ENCODE data around the gene GANC. TPM values are rescaled to one million over a fixed set of nuclear protein-coding genes. Genes with fewer than 3 reads are reported as not detected.
A peak's percentile ranks its signal among the peaks of the same experiment; 100 is the strongest.

GANC gene
- total and polyA plus RNA-seq, 9 of the 15 experiments (the other 6 are each of a cell fraction or from before 2014, with no cell fraction given), result 10.9 to 19.0 (median 14.5) TPM

GRCh38 chr15:42240823-42241222, 32.2 kb upstream of the GANC start:
- DNase-seq (ENCODE audit: extremely low read depth in 1 of 4, low spot score in 3 of 4) (no peak), FAIRE-seq (no peak), ATAC-seq (no peak)
- CTCF ChIA-PET (ENCODE audit: low intra/inter-chr PET ratio), result no interaction called here
- intact Hi-C loops (cut with micrococcal nuclease), result no loop called here
- no peak overlapping the region for H3K27ac ChIP-seq (ENCODE audit: extremely low read depth, low read depth, low read length)
- POLR2A ChIA-PET, result interaction anchor here (0.8 to 1.0 kb wide), 2 partner anchors 11 to 18 kb away, joined by 4 read pairs; no protein-coding TSS in a partner anchor
- no peaks in the 10 kb centered on the region for H3K9me3 ChIP-seq (replicated peaks; ENCODE audit: control insufficient read depth, insufficient read depth, low read depth, low read length)
- no peak overlapping the region for H3K9ac ChIP-seq (ENCODE audit: insufficient read depth in 1 of 2, low read depth in 2 of 2, low read length in 2 of 2)
- H2AFZ ChIP-seq (ENCODE audit: low read depth, low read length), result no peak overlapping the region
- H3K4me2 ChIP-seq (ENCODE audit: insufficient read depth, low read length), result no peak overlapping the region
- H3K4me1 ChIP-seq (replicated peaks in 1 of 2; ENCODE audit: control insufficient read depth in 2 of 2, insufficient read depth in 2 of 2, low read length in 2 of 2), result no peaks in the 10 kb centered on the region; a peak in 1 of 5 replicates
- H3K79me2 ChIP-seq (ENCODE audit: control insufficient read depth, insufficient read depth, low read length), result no peaks in the 10 kb centered on the region
- no peaks in the 10 kb centered on the region for H3K9me1 ChIP-seq (ENCODE audit: control insufficient read depth, insufficient read depth, low read length)
- H4K20me1 ChIP-seq (replicated peaks; ENCODE audit: control insufficient read depth, insufficient read depth, low read length), result no peaks in the 10 kb centered on the region
- in situ Hi-C loops (cut with MboI), result no loop called here
- TF ChIP-seq ZNF124 (CRISPR knock-in tag; IDR thresholded peaks at IDR 0.05), result no peak
- peak; percentile 92 for TF ChIP-seq ZBTB40 (IDR thresholded peaks at IDR 0.05)
- peak; percentile 79 for TF ChIP-seq ZBTB40 (CRISPR knock-in tag; IDR thresholded peaks at IDR 0.05)
- no peak for TF ChIP-seq ZFX (CRISPR knock-in tag; IDR thresholded peaks at IDR 0.05)
- peaks cover 67% of the 10 kb centered on the region for H3K36me3 ChIP-seq (ENCODE audit: control insufficient read depth, insufficient read depth, low read length)
- WGBS (ENCODE audit: insufficient coverage, low coverage, missing lambda C conversion rate), result 100% methylated on average over 1 of the region's 1 CpG
- no peak overlapping the region for H3K4me3 ChIP-seq
- no TSS peak for BruUV-seq (replicated peaks)
- H3K27me3 ChIP-seq (ENCODE audit: control insufficient read depth in 2 of 2, insufficient read depth in 2 of 2, low read length in 2 of 2), result no peaks in the 10 kb centered on the region
